ENCODE results near the gene BMP6. TPM values are rescaled to one million over a fixed set of nuclear protein-coding genes. Genes with fewer than 3 reads are reported as not detected.

Gene BMP6
- total and polyA plus RNA-seq, 2 donors (not counting 3 experiments of a cell fraction or from before 2014, with no cell fraction given) = 221 to 276 TPM

DNA sequence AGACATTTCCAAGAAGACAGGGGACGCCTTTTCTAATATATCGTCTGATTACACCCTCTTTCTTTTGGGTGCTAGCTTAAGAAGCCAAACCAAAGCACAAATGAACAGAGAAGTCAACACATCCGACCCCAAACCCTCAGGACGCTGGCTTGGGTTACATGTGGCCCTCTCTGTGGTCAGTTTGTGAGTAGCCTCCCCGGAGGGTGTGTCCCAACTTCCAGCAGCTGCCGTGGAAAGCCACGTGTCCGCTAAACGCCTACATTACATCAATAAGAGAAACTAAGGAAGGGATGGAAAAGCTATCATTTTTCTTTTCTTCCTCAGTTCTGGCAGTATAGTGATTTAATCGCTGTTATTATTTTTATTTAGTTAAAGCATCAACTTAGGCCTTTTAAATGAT lies 487 bp upstream of the BMP6 start:
- H3K4me1 ChIP-seq (ENCODE audit: control insufficient read depth, extremely low read depth, insufficient read depth, low read length) = peaks cover 27% of the 10 kb centered on the region
- peaks cover 47% of the 10 kb centered on the region for H3K79me2 ChIP-seq (ENCODE audit: control insufficient read depth, insufficient read depth, low read length)
- dilution Hi-C loops (cut with MboI; ENCODE audit: extremely low pct_ligation_motif_present, low sequenced_read_pairs) = no loop called here
- H3K4me3 ChIP-seq (replicated peaks in 1 of 3; ENCODE audit: insufficient read depth in 1 of 3, low read depth in 1 of 3, low read length in 3 of 3) = peak overlapping the region in 1 of 3 experiments; percentile 21
- no peaks in the 10 kb centered on the region for H3K27me3 ChIP-seq (ENCODE audit: control insufficient read depth in 2 of 2, insufficient read depth in 2 of 2, low read length in 2 of 2)
- DNase-seq (ENCODE audit: low read depth, low spot score) = no peak
- H2AFZ ChIP-seq (ENCODE audit: low read depth, low read length) = peak overlapping the region; percentile 52
- peaks cover 14% of the 10 kb centered on the region in 2 experiments for H3K36me3 ChIP-seq (ENCODE audit: control insufficient read depth in 2 of 2, extremely low read depth in 1 of 2, insufficient read depth in 2 of 2, low read length in 2 of 2)
- no peak for FAIRE-seq
- H3K9ac ChIP-seq (replicated peaks; ENCODE audit: extremely low read depth, insufficient read depth, low read length) = peak overlapping the region; percentile 8
- TF ChIP-seq, protein P1, sequence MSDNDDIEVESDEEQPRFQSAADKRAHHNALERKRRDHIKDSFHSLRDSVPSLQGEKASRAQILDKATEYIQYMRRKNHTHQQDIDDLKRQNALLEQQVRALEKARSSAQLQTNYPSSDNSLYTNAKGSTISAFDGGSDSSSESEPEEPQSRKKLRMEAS (IDR thresholded peaks at IDR 0.05; ENCODE audit: insufficient read depth, insufficient read length) = no peak
- TF ChIP-seq GATA2 (IDR thresholded peaks at IDR 0.05; ENCODE audit: insufficient read depth, insufficient read length, low read depth, low read length) = no peak
- TF ChIP-seq POLR2A (IDR thresholded peaks at IDR 0.05; ENCODE audit: low read depth, low read length) = no peak
- TF ChIP-seq, protein P2, sequence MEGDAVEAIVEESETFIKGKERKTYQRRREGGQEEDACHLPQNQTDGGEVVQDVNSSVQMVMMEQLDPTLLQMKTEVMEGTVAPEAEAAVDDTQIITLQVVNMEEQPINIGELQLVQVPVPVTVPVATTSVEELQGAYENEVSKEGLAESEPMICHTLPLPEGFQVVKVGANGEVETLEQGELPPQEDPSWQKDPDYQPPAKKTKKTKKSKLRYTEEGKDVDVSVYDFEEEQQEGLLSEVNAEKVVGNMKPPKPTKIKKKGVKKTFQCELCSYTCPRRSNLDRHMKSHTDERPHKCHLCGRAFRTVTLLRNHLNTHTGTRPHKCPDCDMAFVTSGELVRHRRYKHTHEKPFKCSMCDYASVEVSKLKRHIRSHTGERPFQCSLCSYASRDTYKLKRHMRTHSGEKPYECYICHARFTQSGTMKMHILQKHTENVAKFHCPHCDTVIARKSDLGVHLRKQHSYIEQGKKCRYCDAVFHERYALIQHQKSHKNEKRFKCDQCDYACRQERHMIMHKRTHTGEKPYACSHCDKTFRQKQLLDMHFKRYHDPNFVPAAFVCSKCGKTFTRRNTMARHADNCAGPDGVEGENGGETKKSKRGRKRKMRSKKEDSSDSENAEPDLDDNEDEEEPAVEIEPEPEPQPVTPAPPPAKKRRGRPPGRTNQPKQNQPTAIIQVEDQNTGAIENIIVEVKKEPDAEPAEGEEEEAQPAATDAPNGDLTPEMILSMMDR (IDR thresholded peaks at IDR 0.05; ENCODE audit: extremely low read depth in 1 of 2, insufficient read depth in 1 of 2, low read depth in 1 of 2, low read length in 2 of 2) = no peak
- TF ChIP-seq JUN (IDR thresholded peaks at IDR 0.05; ENCODE audit: borderline replicate concordance, insufficient read depth, insufficient read length, low read depth) = no peak
- TF ChIP-seq EZH2 (IDR thresholded peaks at IDR 0.05; ENCODE audit: borderline replicate concordance, low read depth, low read length, severe bottlenecking) = no peak
- TF ChIP-seq MYC (IDR thresholded peaks at IDR 0.05; ENCODE audit: low read depth, low read length) = no peak
- TF ChIP-seq POLR2AphosphoS5 (IDR thresholded peaks at IDR 0.05; ENCODE audit: insufficient read depth, low read depth, low read length) = no peak
- TF ChIP-seq FOS (IDR thresholded peaks at IDR 0.05; ENCODE audit: borderline replicate concordance, insufficient read depth, low read length) = no peak
- no peak overlapping the region for H3K27ac ChIP-seq (ENCODE audit: insufficient read depth, low read depth, low read length)
- peak overlapping the region; percentile 72 for H3K4me2 ChIP-seq (ENCODE audit: insufficient read depth, low read length)
- no peaks in the 10 kb centered on the region for H3K9me1 ChIP-seq (replicated peaks; ENCODE audit: control insufficient read depth, extremely low read depth, insufficient read depth, low read length)
- H4K20me1 ChIP-seq (replicated peaks; ENCODE audit: control insufficient read depth, extremely low read depth, insufficient read depth, low read length) = no peaks in the 10 kb centered on the region
- ChIA-PET POLR2A (interaction anchor here (0.6 to 1.6 kb wide), 7 partner anchors 10 to 404 kb away, joined by 3 to 10 read pairs (median 4); no protein-coding TSS in a partner anchor), CTCF (interaction anchor here (1.1 to 6.4 kb wide), 11 partner anchors 10 to 334 kb away, joined by 3 to 140 read pairs (median 3); no protein-coding TSS in a partner anchor)
- intact Hi-C loops (cut with micrococcal nuclease) = loop anchor here (2.0 kb wide), 1 partner anchor 101 kb away; no protein-coding TSS in a partner anchor
- no TSS peak for BruUV-seq (replicated peaks)
- H3K9me3 ChIP-seq (replicated peaks; ENCODE audit: control insufficient read depth, insufficient read depth, low read length) = no peaks in the 10 kb centered on the region

Measured in endothelial cell of umbilical vein (primary cell).